Mucosa of descending colon (tissue), 3 donors: ENCODE measurements around the gene PARM1. TPM values are rescaled to one million over a fixed set of nuclear protein-coding genes. Genes with fewer than 3 reads are reported as not detected.

Source experiments
- ATAC-seq: fragments of 200-7000 bp; cut with Tn5 transposase; one replicate; pipeline ENCODE4 v1.9.1; 2020; ENCODE audit warnings: mild to moderate bottlenecking, moderate library complexity
- DNase-seq, 3 donors: peaks; one replicate each; pipeline ENCODE4 v3.0.0-alpha.2; 2020
- H3K36me3 ChIP-seq: fragments of 200-600 bp; one replicate; pipeline ENCODE4 v1.8.0; 2021; ENCODE audit warnings: low read depth, mild to moderate bottlenecking
- H3K4me1 ChIP-seq: fragments of 200-600 bp; one replicate; pipeline ENCODE4 v1.8.0; 2021; ENCODE audit warnings: low read depth, mild to moderate bottlenecking
- H3K4me3 ChIP-seq: fragments of 200-600 bp; one replicate; pipeline ENCODE4 v1.8.0; 2021; ENCODE audit warnings: mild to moderate bottlenecking
- H3K9me3 ChIP-seq: fragments of 200-600 bp; one replicate; pipeline ENCODE4 v1.8.0; 2021; ENCODE audit warnings: mild to moderate bottlenecking
- intact Hi-C, 2 donors: fragments of 100-400 bp; cut with DNase I in 1 of 2; cut with micrococcal nuclease in 1 of 2; formaldehyde crosslinking; loops; one replicate each; pipeline versions ENCODE4 v1.11.0 to v1.11.1; 2022; cut with DNase I, micrococcal nuclease
- total RNA-seq, 3 donors: library from RNA; stranded (reverse); fragmentation: NEBNext Ultra II Directional in 2 of 3; extraction: Animal tissue kit (Norgen Biotek cat#: 25700) in 2 of 3; gene quantifications; one replicate each; pipeline versions ENCODE4 v1.2.1 to v1.2.4, GENCODE V29; 2021 to 2023
- TF ChIP-seq, protein P1 (sequence below): fragments of 200-600 bp; IDR thresholded peaks from one replicate; pipeline ENCODE4 v1.8.0; 2022; ENCODE audit warnings: antibody characterized with exemption, mild to moderate bottlenecking
- donor health status: DM: no; HTN: no; CAD: no; lungs with moderate emphysema.
- donor health status: DM: no; HTN: no; CAD: no.
- donor health status: DM: no; HTN: yes; CAD: no.

PARM1 gene
- total RNA-seq, 3 donors from 2014 or later, result 120 to 286 (median 209) TPM

DNA sequence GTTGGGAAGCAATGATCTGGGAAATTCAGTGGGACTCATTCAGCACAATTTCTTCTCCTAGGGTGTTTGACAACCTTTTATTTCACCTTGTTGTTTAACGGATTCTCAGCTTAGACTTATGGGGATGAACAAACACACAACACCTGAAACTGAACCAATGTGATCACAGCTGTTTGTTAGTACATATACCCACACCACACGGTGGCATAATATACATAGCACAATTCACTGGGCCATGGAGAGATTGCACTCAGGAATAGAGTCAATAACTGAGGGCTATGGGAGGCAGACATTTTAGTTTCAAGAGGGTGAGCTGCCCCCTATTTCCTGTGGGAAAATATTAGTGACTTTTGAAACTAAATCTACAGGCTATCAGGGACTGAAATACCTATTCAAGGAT is 148.0 kb downstream of the PARM1 start:
- intact Hi-C loops, result no loop called here
- TF ChIP-seq, protein P1, sequence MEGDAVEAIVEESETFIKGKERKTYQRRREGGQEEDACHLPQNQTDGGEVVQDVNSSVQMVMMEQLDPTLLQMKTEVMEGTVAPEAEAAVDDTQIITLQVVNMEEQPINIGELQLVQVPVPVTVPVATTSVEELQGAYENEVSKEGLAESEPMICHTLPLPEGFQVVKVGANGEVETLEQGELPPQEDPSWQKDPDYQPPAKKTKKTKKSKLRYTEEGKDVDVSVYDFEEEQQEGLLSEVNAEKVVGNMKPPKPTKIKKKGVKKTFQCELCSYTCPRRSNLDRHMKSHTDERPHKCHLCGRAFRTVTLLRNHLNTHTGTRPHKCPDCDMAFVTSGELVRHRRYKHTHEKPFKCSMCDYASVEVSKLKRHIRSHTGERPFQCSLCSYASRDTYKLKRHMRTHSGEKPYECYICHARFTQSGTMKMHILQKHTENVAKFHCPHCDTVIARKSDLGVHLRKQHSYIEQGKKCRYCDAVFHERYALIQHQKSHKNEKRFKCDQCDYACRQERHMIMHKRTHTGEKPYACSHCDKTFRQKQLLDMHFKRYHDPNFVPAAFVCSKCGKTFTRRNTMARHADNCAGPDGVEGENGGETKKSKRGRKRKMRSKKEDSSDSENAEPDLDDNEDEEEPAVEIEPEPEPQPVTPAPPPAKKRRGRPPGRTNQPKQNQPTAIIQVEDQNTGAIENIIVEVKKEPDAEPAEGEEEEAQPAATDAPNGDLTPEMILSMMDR, result no peak
- H3K4me3 ChIP-seq, result no peak overlapping the region
- ATAC-seq (no peak), DNase-seq (no peak)
- H3K4me1 ChIP-seq, result no peaks in the 10 kb centered on the region
- no peaks in the 10 kb centered on the region for H3K9me3 ChIP-seq
- H3K36me3 ChIP-seq, result no peaks in the 10 kb centered on the region

DNA sequence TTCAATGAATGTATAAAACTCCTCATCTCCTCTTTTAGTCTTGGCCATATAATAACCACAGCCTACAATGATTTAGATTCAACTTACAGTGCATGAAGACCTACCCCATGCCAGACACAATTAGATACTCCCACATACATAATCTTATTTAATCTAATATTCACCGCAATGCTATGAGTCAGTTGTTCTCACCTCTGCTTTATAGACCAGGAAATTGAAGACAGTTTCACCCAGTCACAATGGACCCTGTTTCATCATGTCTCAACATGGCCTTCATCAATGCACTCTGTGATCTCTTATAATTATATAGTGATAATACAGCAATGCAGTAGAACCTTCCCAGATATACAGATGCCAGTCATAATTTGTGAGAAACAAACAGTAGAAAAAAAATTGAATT is 148.6 kb downstream of the PARM1 start:
- H3K9me3 ChIP-seq, result no peaks in the 10 kb centered on the region
- ATAC-seq, result no peak
- TF ChIP-seq, protein P1, result no peak

DNA sequence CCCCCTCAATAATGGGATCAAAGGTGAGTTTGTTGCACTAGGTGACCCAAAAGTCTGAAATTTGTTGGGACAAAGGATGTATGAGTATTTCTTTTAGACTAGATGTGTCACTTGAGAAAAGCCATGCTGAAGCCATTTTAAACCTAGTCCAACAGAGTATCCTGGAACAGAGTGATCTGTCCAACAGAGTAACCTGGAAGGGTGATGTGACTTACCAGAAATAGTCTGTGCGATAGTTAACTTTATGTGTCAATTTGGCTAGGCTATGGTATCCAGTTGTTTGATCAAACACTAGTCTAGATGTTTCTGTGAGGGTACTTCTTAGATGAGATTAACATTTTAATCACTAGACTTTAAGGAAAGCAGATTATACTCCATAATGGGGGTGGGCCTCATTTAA is 154.5 kb downstream of the PARM1 start:
- DNase-seq (no peak), ATAC-seq (no peak)
- Histone ChIP-seq H3K9me3 (no peaks in the 10 kb centered on the region), H3K4me1 (no peaks in the 10 kb centered on the region), H3K4me3 (no peak overlapping the region), H3K36me3 (no peaks in the 10 kb centered on the region)
- TF ChIP-seq, protein P1, result no peak
- intact Hi-C loops, result no loop called here

More for the DNA sequence above, 148.6 kb downstream of the PARM1 start:
- Histone ChIP-seq H3K4me3 (no peak overlapping the region), H3K36me3 (no peaks in the 10 kb centered on the region), H3K4me1 (no peaks in the 10 kb centered on the region)
- intact Hi-C loops, result no loop called here
- no peak for DNase-seq

DNA sequence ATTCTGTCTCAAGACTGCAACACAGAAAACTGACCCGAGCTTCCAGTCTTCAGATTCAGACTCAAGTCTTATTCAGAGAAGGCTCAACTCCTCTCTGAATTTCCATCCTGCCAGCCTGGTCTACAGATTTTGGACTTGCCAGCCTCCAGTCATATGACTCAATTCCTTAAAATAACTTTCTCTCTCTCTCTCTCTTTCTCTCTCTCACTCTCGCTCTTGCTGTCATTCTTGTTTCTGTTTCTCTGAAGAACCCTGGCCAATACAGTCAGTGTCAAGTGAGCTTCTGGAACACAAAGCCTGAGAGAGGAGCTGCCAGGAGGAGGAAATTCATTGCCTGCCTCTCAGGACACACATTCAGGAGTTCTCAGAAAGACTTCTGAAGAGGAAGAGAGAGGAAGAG is 154.9 kb downstream of the PARM1 start:
- intact Hi-C loops, result no loop called here
- DNase-seq, result no peak
- Histone ChIP-seq H3K4me3 (no peak overlapping the region), H3K36me3 (no peaks in the 10 kb centered on the region), H3K9me3 (no peaks in the 10 kb centered on the region), H3K4me1 (no peaks in the 10 kb centered on the region)
- ATAC-seq, result no peak
- TF ChIP-seq, protein P1, result no peak

DNA sequence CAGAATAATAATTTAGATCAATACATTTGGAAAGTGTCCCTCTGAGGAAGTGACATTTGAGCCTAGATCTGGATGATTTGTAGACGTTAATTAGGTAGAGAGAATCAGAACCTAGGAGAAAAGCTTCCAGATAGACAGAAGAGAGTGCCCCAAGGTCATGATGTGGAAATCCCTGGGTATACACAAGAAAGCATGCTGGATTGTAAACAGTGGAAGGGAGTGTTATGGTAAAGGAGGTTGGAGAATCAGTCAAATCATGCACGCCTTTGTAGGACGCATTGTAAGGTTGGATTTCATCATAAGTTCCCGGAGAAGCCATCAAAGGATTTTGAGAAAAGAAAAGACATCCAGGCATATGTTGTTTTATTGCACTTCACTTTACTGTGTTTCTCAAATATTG is 156.3 kb downstream of the PARM1 start:
- Histone ChIP-seq H3K36me3 (no peaks in the 10 kb centered on the region), H3K4me3 (no peak overlapping the region), H3K9me3 (no peaks in the 10 kb centered on the region), H3K4me1 (no peaks in the 10 kb centered on the region)
- intact Hi-C loops, result no loop called here
- DNase-seq (no peak), ATAC-seq (no peak)
- TF ChIP-seq, protein P1, result no peak

DNA sequence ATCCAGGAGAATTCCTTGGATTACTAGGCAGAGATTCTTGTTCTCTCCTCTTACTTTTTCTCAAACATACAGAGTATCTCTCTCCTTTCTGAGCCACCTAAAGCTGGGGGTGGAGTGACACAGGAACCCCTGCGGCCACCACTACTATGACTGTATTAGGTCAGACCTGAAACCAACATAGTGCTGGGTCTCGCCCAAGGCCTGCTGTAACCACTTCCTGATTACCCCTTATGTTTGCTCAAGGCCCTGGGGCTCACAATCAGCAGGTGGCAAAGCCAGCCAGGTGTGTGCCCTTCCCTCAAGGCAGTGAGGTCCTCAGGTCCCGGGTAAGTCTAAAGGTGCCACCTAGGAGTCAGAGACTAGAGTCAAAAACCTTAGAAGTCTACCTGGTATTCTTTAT is 166.4 kb downstream of the PARM1 start:
- DNase-seq (peak; percentile 68 to 79 (median 70)), ATAC-seq (peak; percentile 99)
- TF ChIP-seq, protein P1, result no peak
- intact Hi-C loops, result no loop called here
- no peaks in the 10 kb centered on the region for H3K36me3 ChIP-seq
- no peak overlapping the region for H3K4me3 ChIP-seq
- no peaks in the 10 kb centered on the region for H3K9me3 ChIP-seq
- peaks cover 6% of the 10 kb centered on the region for H3K4me1 ChIP-seq
